HEK293T (cell line): Measurements from ENCODE around the gene GRIN2C.

Experiments used
- BHLHE40 ChIP-seq: fragments of 450-650 bp; IDR thresholded peaks from 2 replicates; pipeline ENCODE4 v1.6.1; 2016; ENCODE audit warnings: mild to moderate bottlenecking, moderate library complexity, borderline replicate concordance
- ELF4 ChIP-seq: fragments of 450-650 bp; IDR thresholded peaks from 2 replicates; pipeline ENCODE4 v1.6.1; 2017; ENCODE audit warnings: antibody characterized with exemption
- NFRKB ChIP-seq: fragments of 450-650 bp; IDR thresholded peaks from 2 replicates; pipeline ENCODE4 v1.6.1; 2016; ENCODE audit warnings: mild to moderate bottlenecking, moderate library complexity

DNA sequence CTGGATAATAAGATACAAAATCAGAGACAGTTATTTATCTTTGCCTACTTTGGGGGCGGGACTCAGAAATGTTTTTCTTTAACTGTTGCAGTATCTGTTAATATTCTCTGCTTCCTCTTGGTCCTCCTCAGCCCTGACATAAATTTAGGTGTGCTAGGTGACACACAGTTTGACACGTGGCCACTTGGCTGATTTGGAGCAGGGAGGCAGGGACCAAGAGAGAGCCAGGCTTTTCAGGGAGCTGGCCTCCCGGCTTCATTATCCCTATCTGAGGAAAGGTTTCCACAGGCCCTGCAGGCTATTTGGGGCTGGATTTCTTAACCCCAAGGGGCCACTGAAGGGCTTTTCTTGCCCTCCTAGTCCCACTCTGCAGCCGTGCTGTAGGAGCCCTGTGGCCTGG, 63.5 kb downstream of the GRIN2C start:
- TF ChIP-seq BHLHE40 = no peak
- TF ChIP-seq NFRKB = no peak
- TF ChIP-seq ELF4 = no peak
